Effector CD8-positive, alpha-beta T cell (primary cell): Measurements from ENCODE around the gene TMED9.
A peak's percentile ranks its signal among the peaks of the same experiment; 100 is the strongest.
"Not testable (repeated sequence)": the region's sequence is repeated elsewhere in the genome, so short reads cannot be mapped to it uniquely, and the experiment has no call there.

Experiments
- DNase-seq: peaks from one replicate; lab custom pipeline; 2025; lab: John Stamatoyannopoulos, UW

TMED9 gene

GRCh38 chr5:177606071-177607051, 14.4 kb downstream of the TMED9 start:
- no peak for DNase-seq

GRCh38 chr5:177607115-177607451, 15.1 kb downstream of the TMED9 start:
- DNase-seq = no peak

GRCh38 chr5:177607452-177608192, 15.6 kb downstream of the TMED9 start:
- DNase-seq = peak; percentile 27

GRCh38 chr5:177608243-177609075, 16.5 kb downstream of the TMED9 start:
- no peak for DNase-seq

GRCh38 chr5:177609076-177610059, 17.4 kb downstream of the TMED9 start:
- no peak for DNase-seq

- DNase-seq = no peak
Observed at GRCh38 chr5:177610131-177610769, 18.2 kb downstream of the TMED9 start.

GRCh38 chr5:177610770-177611445, 18.9 kb downstream of the TMED9 start:
- DNase-seq = no peak

GRCh38 chr5:177611446-177612214, 19.6 kb downstream of the TMED9 start:
- no peak for DNase-seq

- DNase-seq = no peak
Observed at GRCh38 chr5:177612215-177612673, 20.2 kb downstream of the TMED9 start.

- DNase-seq = no peak
Observed at GRCh38 chr5:177620560-177620959, 28.6 kb downstream of the TMED9 start.

GRCh38 chr5:177624172-177624571, 32.2 kb downstream of the TMED9 start:
- not testable (repeated sequence) for DNase-seq

GRCh38 chr5:177630186-177630585, 38.2 kb downstream of the TMED9 start:
- DNase-seq = not testable (repeated sequence)

GRCh38 chr5:177634912-177635311, 42.9 kb downstream of the TMED9 start:
- DNase-seq = not testable (repeated sequence)

- not testable (repeated sequence) for DNase-seq
Observed at GRCh38 chr5:177645462-177645861, 53.5 kb downstream of the TMED9 start.
